Measurements from ENCODE around the gene GALNTL6. TPM values are rescaled to one million over a fixed set of nuclear protein-coding genes. Genes with fewer than 3 reads are reported as not detected.
A peak's percentile ranks its signal among the peaks of the same experiment; 100 is the strongest.
"Not testable (repeated sequence)": the region's sequence is repeated elsewhere in the genome, so short reads cannot be mapped to it uniquely, and the experiment has no call there.

Gene GALNTL6
- total RNA-seq, 6 donors from 2014 or later, result 0.26 to 18.9 TPM; not detected in 4

- H3K9me3 ChIP-seq, result no peaks in the 10 kb centered on the region
- ATAC-seq (ENCODE audit: low FRiP score in 2 of 2), result no peak
- H3K27me3 ChIP-seq, result no peaks in the 10 kb centered on the region
- H3K4me3 ChIP-seq, result no peak overlapping the region
- no peaks in the 10 kb centered on the region for H3K36me3 ChIP-seq
- no peak for DNase-seq
- TF ChIP-seq EP300 (IDR thresholded peaks at IDR 0.05) (no peak), CTCF (IDR thresholded peaks at IDR 0.05) (no peak), POLR2A (IDR thresholded peaks at IDR 0.05) (no peak), POLR2AphosphoS5 (IDR thresholded peaks at IDR 0.05) (no peak)
- no peaks in the 10 kb centered on the region for H3K4me1 ChIP-seq
- 74 to 76% methylated on average over 3 of the region's 3 CpGs for WGBS, 2 donors
- no peak overlapping the region for H3K27ac ChIP-seq
These were observed 580.0 kb downstream of the GALNTL6 start for GRCh38 chr4:172393220-172393619.

- H3K27me3 ChIP-seq, result no peaks in the 10 kb centered on the region
- 75 to 80% methylated on average over 3 of the region's 3 CpGs for WGBS, 2 donors
- no peaks in the 10 kb centered on the region for H3K36me3 ChIP-seq
- H3K27ac ChIP-seq, result no peak overlapping the region
- TF ChIP-seq EP300 (IDR thresholded peaks at IDR 0.05), result no peak
- TF ChIP-seq CTCF (IDR thresholded peaks at IDR 0.05), result no peak
- no peak for TF ChIP-seq POLR2A (IDR thresholded peaks at IDR 0.05)
- H3K4me1 ChIP-seq, result no peaks in the 10 kb centered on the region
- H3K9me3 ChIP-seq, result no peaks in the 10 kb centered on the region
- H3K4me3 ChIP-seq, result no peak overlapping the region
- DNase-seq (no peak), ATAC-seq (ENCODE audit: low FRiP score in 2 of 2) (no peak)
These were observed 591.5 kb downstream of the GALNTL6 start for GRCh38 chr4:172404676-172405075.

- Histone ChIP-seq H3K4me3 (no peak overlapping the region), H3K27ac (no peak overlapping the region), H3K27me3 (no peaks in the 10 kb centered on the region), H3K9me3 (no peaks in the 10 kb centered on the region), H3K36me3 (no peaks in the 10 kb centered on the region), H3K4me1 (no peaks in the 10 kb centered on the region)
- WGBS, 2 donors, result 78 to 93% methylated on average over 1 of the region's 1 CpG
- ATAC-seq (ENCODE audit: low FRiP score in 2 of 2) (no peak), DNase-seq (no peak)
- TF ChIP-seq POLR2A (IDR thresholded peaks at IDR 0.05) (no peak), EP300 (IDR thresholded peaks at IDR 0.05) (no peak), CTCF (IDR thresholded peaks at IDR 0.05) (no peak), POLR2AphosphoS5 (IDR thresholded peaks at IDR 0.05) (no peak)
These were observed 597.2 kb downstream of the GALNTL6 start for GRCh38 chr4:172410363-172410762.

- WGBS, 2 donors, result 85 to 91% methylated on average over 2 of the region's 2 CpGs
- Histone ChIP-seq H3K4me1 (no peaks in the 10 kb centered on the region), H3K4me3 (no peak overlapping the region), H3K27ac (no peak overlapping the region), H3K27me3 (no peaks in the 10 kb centered on the region), H3K36me3 (no peaks in the 10 kb centered on the region), H3K9me3 (no peaks in the 10 kb centered on the region)
- no peak for DNase-seq
- no peak for ATAC-seq (ENCODE audit: low FRiP score in 2 of 2)
- TF ChIP-seq POLR2A (IDR thresholded peaks at IDR 0.05), result no peak
- TF ChIP-seq CTCF (IDR thresholded peaks at IDR 0.05), result no peak
- no peak for TF ChIP-seq POLR2AphosphoS5 (IDR thresholded peaks at IDR 0.05)
- TF ChIP-seq EP300 (IDR thresholded peaks at IDR 0.05), result no peak
These were observed 597.9 kb downstream of the GALNTL6 start for GRCh38 chr4:172411149-172411548.

- H3K27ac ChIP-seq, result no peak overlapping the region
- no peak for ATAC-seq (ENCODE audit: low FRiP score in 2 of 2)
- H3K36me3 ChIP-seq, result no peaks in the 10 kb centered on the region
- no peak overlapping the region for H3K4me3 ChIP-seq
- H3K9me3 ChIP-seq, result no peaks in the 10 kb centered on the region
- no peak for DNase-seq
- H3K27me3 ChIP-seq, result no peaks in the 10 kb centered on the region
- no peaks in the 10 kb centered on the region for H3K4me1 ChIP-seq
- 76 to 81% methylated on average over 3 of the region's 3 CpGs for WGBS, 2 donors
- TF ChIP-seq POLR2AphosphoS5 (IDR thresholded peaks at IDR 0.05) (no peak), CTCF (IDR thresholded peaks at IDR 0.05) (no peak), POLR2A (IDR thresholded peaks at IDR 0.05) (no peak), EP300 (IDR thresholded peaks at IDR 0.05) (no peak)
These were observed 599.8 kb downstream of the GALNTL6 start for GRCh38 chr4:172412851-172413580.

GRCh38 chr4:172428979-172429378 lies 615.8 kb downstream of the GALNTL6 start:
- 95% methylated on average over 12 of the region's 12 CpGs for WGBS, 2 donors
- not testable (repeated sequence) for ATAC-seq (ENCODE audit: low FRiP score in 2 of 2)

More at GRCh38 chr4:172428979-172429378, 615.8 kb downstream of the GALNTL6 start:
- H3K4me3 ChIP-seq, H3K9me3 ChIP-seq, H3K36me3 ChIP-seq, H3K27ac ChIP-seq, H3K4me1 ChIP-seq, H3K27me3 ChIP-seq: not testable (repeated sequence)
- DNase-seq, result peak in 1 of 2 donors; percentile 1
